Loucy (cell line): ENCODE results near the gene SLX9.

Source experiments
- CTCF ChIP-seq: fragments of 200-600 bp; sonication (generic); conservative IDR thresholded peaks from 2 replicates; pipeline ENCODE4 v1.5.1; 2014; ENCODE audit warnings: mild to moderate bottlenecking, antibody characterized with exemption, low read length
- EZH2phosphoT487 ChIP-seq: fragments of 200-600 bp; IDR thresholded peaks from 2 replicates; pipeline ENCODE4 v1.6.1; 2018; ENCODE audit warnings: antibody characterized with exemption, mild to moderate bottlenecking, moderate library complexity, borderline replicate concordance

GRCh38 chr21:44930543-44930981 lies 9.3 kb upstream of the SLX9 start:
- TF ChIP-seq CTCF, result no peak
- no peak for TF ChIP-seq EZH2phosphoT487
